ENCODE data around the gene UNC80.

UNC80 gene

DNA sequence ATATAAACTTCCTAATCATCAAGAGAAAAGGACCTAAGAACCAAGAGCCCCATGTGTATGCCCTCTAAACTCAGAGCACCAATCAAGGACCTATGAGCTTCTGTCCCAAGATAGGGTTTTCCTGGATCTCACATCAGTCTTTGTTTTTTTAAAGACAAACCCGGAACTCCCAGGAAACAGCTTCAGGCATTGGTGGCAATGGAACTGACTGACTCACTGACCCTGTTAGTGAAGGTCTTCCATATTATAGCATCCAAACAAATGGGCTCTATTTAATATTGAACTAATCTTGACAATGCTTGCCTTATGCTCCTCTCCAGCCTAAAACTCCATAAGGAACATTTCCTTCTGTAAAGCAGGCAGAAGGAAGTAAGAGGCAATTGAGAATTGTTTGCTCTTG, 167.3 kb downstream of the UNC80 start:
- TF ChIP-seq, protein P1, sequence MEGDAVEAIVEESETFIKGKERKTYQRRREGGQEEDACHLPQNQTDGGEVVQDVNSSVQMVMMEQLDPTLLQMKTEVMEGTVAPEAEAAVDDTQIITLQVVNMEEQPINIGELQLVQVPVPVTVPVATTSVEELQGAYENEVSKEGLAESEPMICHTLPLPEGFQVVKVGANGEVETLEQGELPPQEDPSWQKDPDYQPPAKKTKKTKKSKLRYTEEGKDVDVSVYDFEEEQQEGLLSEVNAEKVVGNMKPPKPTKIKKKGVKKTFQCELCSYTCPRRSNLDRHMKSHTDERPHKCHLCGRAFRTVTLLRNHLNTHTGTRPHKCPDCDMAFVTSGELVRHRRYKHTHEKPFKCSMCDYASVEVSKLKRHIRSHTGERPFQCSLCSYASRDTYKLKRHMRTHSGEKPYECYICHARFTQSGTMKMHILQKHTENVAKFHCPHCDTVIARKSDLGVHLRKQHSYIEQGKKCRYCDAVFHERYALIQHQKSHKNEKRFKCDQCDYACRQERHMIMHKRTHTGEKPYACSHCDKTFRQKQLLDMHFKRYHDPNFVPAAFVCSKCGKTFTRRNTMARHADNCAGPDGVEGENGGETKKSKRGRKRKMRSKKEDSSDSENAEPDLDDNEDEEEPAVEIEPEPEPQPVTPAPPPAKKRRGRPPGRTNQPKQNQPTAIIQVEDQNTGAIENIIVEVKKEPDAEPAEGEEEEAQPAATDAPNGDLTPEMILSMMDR (IDR thresholded peaks at IDR 0.05): no peak

DNA sequence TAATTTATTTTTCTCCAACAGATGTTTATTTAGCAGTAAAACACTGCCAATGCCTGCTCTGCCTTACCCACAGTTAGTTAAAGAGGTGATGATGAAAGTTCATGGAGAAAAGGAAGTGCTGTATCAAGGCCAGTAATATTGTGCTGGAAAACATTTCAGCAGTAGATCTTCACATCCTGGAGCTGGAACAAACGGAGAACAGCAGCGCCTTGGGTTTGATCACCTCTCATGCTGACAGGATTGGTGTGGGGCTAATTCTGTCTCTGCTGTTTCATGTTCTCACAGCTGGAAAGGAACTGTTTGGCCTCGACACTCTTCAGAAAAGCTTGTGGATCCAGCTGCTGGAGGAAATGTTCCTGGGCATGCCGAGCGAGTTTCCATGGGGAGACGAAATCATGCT, 169.3 kb downstream of the UNC80 start:
- TF ChIP-seq, protein P1 (IDR thresholded peaks at IDR 0.05): no peak

DNA sequence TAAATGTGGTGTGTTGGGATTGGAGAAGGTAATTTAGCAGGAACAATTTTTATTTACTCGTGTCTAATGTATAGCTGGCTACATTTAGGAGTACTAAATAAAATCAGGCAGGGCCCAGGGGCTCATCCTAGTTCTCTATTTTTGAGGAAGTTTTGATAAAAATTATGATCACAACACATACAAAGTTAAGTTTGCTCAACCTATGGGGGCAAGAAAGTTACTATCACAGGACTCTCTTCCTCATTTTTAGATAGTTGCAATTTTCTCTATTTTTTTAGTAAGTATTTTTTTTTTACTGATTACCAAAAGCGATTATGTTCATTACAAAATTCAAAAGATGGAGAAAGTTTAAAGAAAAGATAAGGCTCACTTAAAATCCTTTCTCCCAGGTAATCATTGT, 170.8 kb downstream of the UNC80 start:
- TF ChIP-seq, protein P1 (IDR thresholded peaks at IDR 0.05): no peak

DNA sequence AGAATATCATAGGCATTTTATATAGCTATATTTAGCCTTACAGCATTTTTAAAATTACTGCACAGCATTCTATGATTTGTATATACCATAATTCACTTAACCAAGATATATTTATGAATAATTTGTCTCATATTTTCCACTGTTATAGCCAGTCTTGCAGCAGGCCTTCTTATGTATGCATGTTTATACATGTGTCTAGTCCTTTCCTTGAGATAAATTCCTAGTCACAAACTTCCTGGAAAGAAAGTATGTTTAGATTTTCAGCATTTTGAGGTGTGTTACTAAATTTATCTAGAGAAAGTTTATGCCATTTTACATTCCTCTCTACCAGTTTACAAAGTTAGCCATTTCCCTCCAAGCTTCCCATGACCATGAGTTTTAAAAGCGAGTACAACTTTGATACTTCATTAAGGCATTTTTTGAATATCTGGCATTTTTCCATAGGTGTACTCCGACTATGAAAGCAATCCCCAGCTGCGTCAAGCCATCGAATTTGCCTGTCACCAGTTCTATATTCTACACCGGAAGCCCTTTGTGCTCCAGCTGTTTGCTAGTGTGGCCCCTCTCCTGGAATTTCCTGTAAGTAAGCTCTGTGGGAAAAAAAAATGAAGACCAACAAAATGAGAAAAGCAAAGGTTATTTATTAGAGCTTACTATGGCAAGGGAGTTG, 171.4 kb downstream of the UNC80 start:
- TF ChIP-seq, protein P1 (IDR thresholded peaks at IDR 0.05): no peak

DNA sequence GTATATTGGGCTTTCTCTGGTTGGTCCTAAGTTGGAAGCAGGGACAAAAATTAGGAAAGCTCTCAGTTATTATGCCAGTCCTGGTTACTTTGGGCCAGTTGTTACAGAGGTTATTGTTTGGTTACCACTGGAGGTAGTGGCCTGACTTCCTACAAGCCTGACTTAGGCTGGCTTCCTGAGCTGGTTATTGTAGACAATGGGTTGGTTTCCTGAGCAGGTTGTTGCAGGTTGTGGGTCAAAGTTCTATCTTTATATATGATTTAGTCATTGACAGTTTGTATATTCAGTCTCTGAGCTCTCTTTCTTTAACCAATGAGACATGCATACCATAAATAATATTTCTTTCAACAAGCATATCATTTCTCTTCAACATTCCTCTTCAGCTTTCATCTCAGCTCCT, 172.1 kb downstream of the UNC80 start:
- TF ChIP-seq, protein P1 (IDR thresholded peaks at IDR 0.05): no peak

DNA sequence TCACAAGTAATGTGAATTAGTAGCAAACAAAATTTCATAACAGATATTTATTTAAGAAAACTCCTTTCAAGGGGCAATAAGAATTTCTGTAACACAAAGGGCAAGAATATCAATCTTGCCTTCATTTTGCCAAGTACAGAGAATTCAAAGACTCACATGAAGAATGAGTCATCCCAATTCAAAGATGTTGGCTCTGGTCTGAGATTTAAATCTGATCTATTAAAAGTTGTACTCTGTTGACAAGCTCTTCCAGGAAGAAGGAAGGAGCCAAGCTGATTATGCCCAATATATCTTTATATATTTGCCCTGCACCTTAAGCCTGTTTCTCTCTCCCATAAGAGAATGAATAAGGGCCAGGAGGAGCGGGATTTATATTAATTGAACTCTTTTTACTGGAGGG, 174.9 kb downstream of the UNC80 start:
- TF ChIP-seq, protein P1 (IDR thresholded peaks at IDR 0.05): no peak

DNA sequence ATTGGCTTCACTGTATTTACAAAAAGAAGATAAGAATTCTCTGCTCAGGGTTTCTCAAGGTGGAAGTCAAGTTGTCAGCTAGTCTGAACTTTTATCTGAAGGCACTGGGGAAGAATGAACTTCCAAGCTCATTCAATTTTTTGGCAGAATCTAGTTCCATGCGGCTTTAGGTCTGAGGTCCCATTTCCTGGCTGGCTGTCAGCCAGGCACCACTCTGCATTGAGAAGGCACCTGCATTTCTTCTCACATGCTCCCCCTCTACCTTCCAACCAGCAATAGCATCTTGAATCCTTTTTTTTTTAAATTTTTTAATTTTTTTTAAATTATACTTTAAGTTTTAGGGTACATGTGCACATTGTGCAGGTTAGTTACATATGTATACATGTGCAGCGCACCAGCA, 184.6 kb downstream of the UNC80 start:
- TF ChIP-seq, protein P1 (IDR thresholded peaks at IDR 0.05): no peak

DNA sequence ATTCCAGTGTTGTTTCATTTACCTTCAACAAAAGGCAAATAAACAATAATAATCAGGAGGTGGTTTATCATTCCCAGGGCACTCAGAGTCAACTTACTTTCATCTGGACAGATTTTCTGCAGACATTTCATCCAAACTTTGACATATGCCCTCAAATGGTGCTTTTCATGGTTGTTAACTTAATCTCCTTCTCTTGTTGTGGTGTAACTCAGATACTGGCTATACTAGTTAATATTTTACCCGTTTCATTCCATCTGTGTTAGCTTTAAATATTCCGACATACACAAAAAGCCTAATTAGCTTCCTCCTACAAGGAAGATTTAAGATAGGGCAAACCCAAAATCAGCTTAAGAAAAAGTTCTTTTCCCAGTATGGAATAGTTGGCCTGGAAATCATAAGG, 186.4 kb downstream of the UNC80 start:
- TF ChIP-seq, protein P1 (IDR thresholded peaks at IDR 0.05): no peak
